ENCODE results near the gene LHFPL3.
A peak's percentile ranks its signal among the peaks of the same experiment; 100 is the strongest.
"Not testable (repeated sequence)": the region's sequence is repeated elsewhere in the genome, so short reads cannot be mapped to it uniquely, and the experiment has no call there.

LHFPL3 gene

GRCh38 chr7:104563350-104563901 lies 235.0 kb downstream of the LHFPL3 start:
- H3K27ac ChIP-seq (ENCODE audit: insufficient read depth in 1 of 2, low read depth in 1 of 2, low read length in 2 of 2, poor library complexity in 1 of 2, severe bottlenecking in 2 of 2); H3K4me3 ChIP-seq (ENCODE audit: control insufficient read depth in 1 of 7, extremely low read depth in 1 of 7, insufficient read depth in 4 of 7, low read depth in 2 of 7, low read length in 6 of 7); DNase-seq; H3K27me3 ChIP-seq (replicated peaks in 2 of 5; ENCODE audit: control insufficient read depth in 4 of 5, insufficient read depth in 5 of 5, low read length in 4 of 5); CTCF ChIA-PET; POLR2A ChIA-PET; H3K36me3 ChIP-seq (ENCODE audit: control insufficient read depth in 4 of 4, insufficient read depth in 4 of 4, low read length in 3 of 4); H3K9me3 ChIP-seq (ENCODE audit: control extremely low read depth in 1 of 5, control insufficient read depth in 4 of 5, insufficient read depth in 2 of 5, low read depth in 1 of 5, low read length in 4 of 5); H3K4me1 ChIP-seq (ENCODE audit: control extremely low read depth in 1 of 4, control insufficient read depth in 4 of 4, insufficient read depth in 4 of 4, low read length in 3 of 4): not testable (repeated sequence)
- WGBS (ENCODE audit: insufficient coverage), result 98% methylated on average over 10 of the region's 22 CpGs

GRCh38 chr7:104569751-104570150 lies 241.3 kb downstream of the LHFPL3 start:
- H3K36me3 ChIP-seq (ENCODE audit: control insufficient read depth in 4 of 4, insufficient read depth in 4 of 4, low read length in 3 of 4), result no peaks in the 10 kb centered on the region
- POLR2A ChIA-PET, result no interaction called here
- H3K4me1 ChIP-seq (ENCODE audit: control extremely low read depth in 1 of 4, control insufficient read depth in 4 of 4, insufficient read depth in 4 of 4, low read length in 3 of 4), result no peaks in the 10 kb centered on the region
- H3K27ac ChIP-seq (ENCODE audit: insufficient read depth in 1 of 2, low read depth in 1 of 2, low read length in 2 of 2, poor library complexity in 1 of 2, severe bottlenecking in 2 of 2), result no peak overlapping the region
- CTCF ChIA-PET, result no interaction called here
- H3K9me3 ChIP-seq (ENCODE audit: control extremely low read depth in 1 of 5, control insufficient read depth in 4 of 5, insufficient read depth in 2 of 5, low read depth in 1 of 5, low read length in 4 of 5), result no peaks in the 10 kb centered on the region
- H3K27me3 ChIP-seq (replicated peaks in 2 of 5; ENCODE audit: control insufficient read depth in 4 of 5, insufficient read depth in 5 of 5, low read length in 4 of 5), result peaks cover 0 to 4% (median 0%) of the 10 kb centered on the region in 5 experiments
- H3K4me3 ChIP-seq (ENCODE audit: control insufficient read depth in 1 of 7, extremely low read depth in 1 of 7, insufficient read depth in 4 of 7, low read depth in 2 of 7, low read length in 6 of 7), result no peak overlapping the region
- 64% methylated on average over 2 of the region's 3 CpGs for WGBS (ENCODE audit: insufficient coverage)
- DNase-seq, result no peak

GRCh38 chr7:104572554-104572953 lies 244.2 kb downstream of the LHFPL3 start:
- Histone ChIP-seq H3K36me3 (ENCODE audit: control insufficient read depth in 4 of 4, insufficient read depth in 4 of 4, low read length in 3 of 4) (no peaks in the 10 kb centered on the region), H3K27ac (ENCODE audit: insufficient read depth in 1 of 2, low read depth in 1 of 2, low read length in 2 of 2, poor library complexity in 1 of 2, severe bottlenecking in 2 of 2) (no peak overlapping the region), H3K9me3 (ENCODE audit: control extremely low read depth in 1 of 5, control insufficient read depth in 4 of 5, insufficient read depth in 2 of 5, low read depth in 1 of 5, low read length in 4 of 5) (no peaks in the 10 kb centered on the region), H3K4me1 (ENCODE audit: control extremely low read depth in 1 of 4, control insufficient read depth in 4 of 4, insufficient read depth in 4 of 4, low read length in 3 of 4) (no peaks in the 10 kb centered on the region), H3K27me3 (replicated peaks in 2 of 5; ENCODE audit: control insufficient read depth in 4 of 5, insufficient read depth in 5 of 5, low read length in 4 of 5) (peaks cover 0 to 4% (median 0%) of the 10 kb centered on the region in 5 experiments), H3K4me3 (ENCODE audit: control insufficient read depth in 1 of 7, extremely low read depth in 1 of 7, insufficient read depth in 4 of 7, low read depth in 2 of 7, low read length in 6 of 7) (no peak overlapping the region)
- ChIA-PET POLR2A (no interaction called here), CTCF (no interaction called here)
- DNase-seq, result no peak

GRCh38 chr7:104584620-104585019 lies 256.2 kb downstream of the LHFPL3 start:
- H3K27ac ChIP-seq (ENCODE audit: insufficient read depth in 1 of 2, low read depth in 1 of 2, low read length in 2 of 2, poor library complexity in 1 of 2, severe bottlenecking in 2 of 2), result no peak overlapping the region
- no peaks in the 10 kb centered on the region for H3K27me3 ChIP-seq (replicated peaks in 2 of 5; ENCODE audit: control insufficient read depth in 4 of 5, insufficient read depth in 5 of 5, low read length in 4 of 5)
- DNase-seq, result peak; percentile 14 to 43 (median 29)
- POLR2A ChIA-PET, result no interaction called here
- H3K4me3 ChIP-seq (ENCODE audit: control insufficient read depth in 1 of 7, extremely low read depth in 1 of 7, insufficient read depth in 4 of 7, low read depth in 2 of 7, low read length in 6 of 7), result no peak overlapping the region
- 0% methylated on average over 1 of the region's 3 CpGs for WGBS (ENCODE audit: insufficient coverage)
- H3K36me3 ChIP-seq (ENCODE audit: control insufficient read depth in 4 of 4, insufficient read depth in 4 of 4, low read length in 3 of 4), result no peaks in the 10 kb centered on the region
- peaks cover 0 to 1% (median 0%) of the 10 kb centered on the region in 5 experiments for H3K9me3 ChIP-seq (ENCODE audit: control extremely low read depth in 1 of 5, control insufficient read depth in 4 of 5, insufficient read depth in 2 of 5, low read depth in 1 of 5, low read length in 4 of 5)
- no peaks in the 10 kb centered on the region for H3K4me1 ChIP-seq (ENCODE audit: control extremely low read depth in 1 of 4, control insufficient read depth in 4 of 4, insufficient read depth in 4 of 4, low read length in 3 of 4)
- CTCF ChIA-PET, result no interaction called here

GRCh38 chr7:104595591-104595990 lies 267.2 kb downstream of the LHFPL3 start:
- H3K27ac ChIP-seq (ENCODE audit: insufficient read depth in 1 of 2, low read depth in 1 of 2, low read length in 2 of 2, poor library complexity in 1 of 2, severe bottlenecking in 2 of 2); POLR2A ChIA-PET; DNase-seq; CTCF ChIA-PET; H3K4me3 ChIP-seq (ENCODE audit: control insufficient read depth in 1 of 7, extremely low read depth in 1 of 7, insufficient read depth in 4 of 7, low read depth in 2 of 7, low read length in 6 of 7); H3K9me3 ChIP-seq (ENCODE audit: control extremely low read depth in 1 of 5, control insufficient read depth in 4 of 5, insufficient read depth in 2 of 5, low read depth in 1 of 5, low read length in 4 of 5); H3K36me3 ChIP-seq (ENCODE audit: control insufficient read depth in 4 of 4, insufficient read depth in 4 of 4, low read length in 3 of 4); H3K4me1 ChIP-seq (ENCODE audit: control extremely low read depth in 1 of 4, control insufficient read depth in 4 of 4, insufficient read depth in 4 of 4, low read length in 3 of 4); H3K27me3 ChIP-seq (replicated peaks in 2 of 5; ENCODE audit: control insufficient read depth in 4 of 5, insufficient read depth in 5 of 5, low read length in 4 of 5): not testable (repeated sequence)
- 94% methylated on average over 7 of the region's 7 CpGs for WGBS (ENCODE audit: insufficient coverage)

- WGBS (ENCODE audit: insufficient coverage), result 81% methylated on average over 4 of the region's 5 CpGs
- Histone ChIP-seq H3K9me3 (ENCODE audit: control extremely low read depth in 1 of 5, control insufficient read depth in 4 of 5, insufficient read depth in 2 of 5, low read depth in 1 of 5, low read length in 4 of 5) (no peaks in the 10 kb centered on the region), H3K4me1 (ENCODE audit: control extremely low read depth in 1 of 4, control insufficient read depth in 4 of 4, insufficient read depth in 4 of 4, low read length in 3 of 4) (no peaks in the 10 kb centered on the region), H3K27me3 (replicated peaks in 2 of 5; ENCODE audit: control insufficient read depth in 4 of 5, insufficient read depth in 5 of 5, low read length in 4 of 5) (no peaks in the 10 kb centered on the region), H3K27ac (ENCODE audit: insufficient read depth in 1 of 2, low read depth in 1 of 2, low read length in 2 of 2, poor library complexity in 1 of 2, severe bottlenecking in 2 of 2) (no peak overlapping the region), H3K4me3 (ENCODE audit: control insufficient read depth in 1 of 7, extremely low read depth in 1 of 7, insufficient read depth in 4 of 7, low read depth in 2 of 7, low read length in 6 of 7) (no peak overlapping the region), H3K36me3 (ENCODE audit: control insufficient read depth in 4 of 4, insufficient read depth in 4 of 4, low read length in 3 of 4) (no peaks in the 10 kb centered on the region)
- DNase-seq, result no peak
- CTCF ChIA-PET, result no interaction called here
- POLR2A ChIA-PET, result no interaction called here
Measured at GRCh38 chr7:104603957-104604356, 275.6 kb downstream of the LHFPL3 start.

- ChIA-PET CTCF (no interaction called here), POLR2A (no interaction called here)
- Histone ChIP-seq H3K27ac (ENCODE audit: insufficient read depth in 1 of 2, low read depth in 1 of 2, low read length in 2 of 2, poor library complexity in 1 of 2, severe bottlenecking in 2 of 2) (no peak overlapping the region), H3K36me3 (ENCODE audit: control insufficient read depth in 4 of 4, insufficient read depth in 4 of 4, low read length in 3 of 4) (no peaks in the 10 kb centered on the region), H3K4me3 (ENCODE audit: control insufficient read depth in 1 of 7, extremely low read depth in 1 of 7, insufficient read depth in 4 of 7, low read depth in 2 of 7, low read length in 6 of 7) (no peak overlapping the region), H3K27me3 (replicated peaks in 2 of 5; ENCODE audit: control insufficient read depth in 4 of 5, insufficient read depth in 5 of 5, low read length in 4 of 5) (no peaks in the 10 kb centered on the region), H3K4me1 (ENCODE audit: control extremely low read depth in 1 of 4, control insufficient read depth in 4 of 4, insufficient read depth in 4 of 4, low read length in 3 of 4) (no peaks in the 10 kb centered on the region), H3K9me3 (ENCODE audit: control extremely low read depth in 1 of 5, control insufficient read depth in 4 of 5, insufficient read depth in 2 of 5, low read depth in 1 of 5, low read length in 4 of 5) (no peaks in the 10 kb centered on the region)
- no CpG with 5 or more reads among the region's 1 CpG for WGBS (ENCODE audit: insufficient coverage)
- DNase-seq, result no peak
Measured at GRCh38 chr7:104604706-104605105, 276.3 kb downstream of the LHFPL3 start.

Measured in common myeloid progenitor, CD34-positive (primary cell).